ENCODE data around the gene SUCNR1. TPM values are rescaled to one million over a fixed set of nuclear protein-coding genes. Genes with fewer than 3 reads are reported as not detected.
A peak's percentile ranks its signal among the peaks of the same experiment; 100 is the strongest.
"Not testable (repeated sequence)": the region's sequence is repeated elsewhere in the genome, so short reads cannot be mapped to it uniquely, and the experiment has no call there.

The SUCNR1 gene
- total RNA-seq, 2 donors from 2014 or later: 1.1 to 1.5 TPM

- no peak overlapping the region for H3K4me3 ChIP-seq
- no peak for TF ChIP-seq CTCF (IDR thresholded peaks at IDR 0.05)
- no peaks in the 10 kb centered on the region for H3K9me3 ChIP-seq
- no peak overlapping the region for H3K27ac ChIP-seq
- peaks cover 0 to 6% of the 10 kb centered on the region in 2 donors for H3K4me1 ChIP-seq
- H3K27me3 ChIP-seq: no peaks in the 10 kb centered on the region
- no peaks in the 10 kb centered on the region for H3K36me3 ChIP-seq
- DNase-seq (ENCODE audit: low spot score): no peak
Measured at GRCh38 chr3:151866711-151867410, 6.6 kb upstream of the SUCNR1 start.

- no peaks in the 10 kb centered on the region for H3K9me3 ChIP-seq
Measured at GRCh38 chr3:151867666-151868065, 5.8 kb upstream of the SUCNR1 start.

GRCh38 chr3:151869181-151869580 is 4.3 kb upstream of the SUCNR1 start:
- Histone ChIP-seq H3K9me3 (no peaks in the 10 kb centered on the region), H3K36me3 (no peaks in the 10 kb centered on the region), H3K27ac (no peak overlapping the region), H3K4me3 (no peak overlapping the region), H3K4me1 (peaks cover 0 to 9% of the 10 kb centered on the region in 2 donors), H3K27me3 (no peaks in the 10 kb centered on the region)
- no peak for DNase-seq (ENCODE audit: low spot score)
- no peak for TF ChIP-seq CTCF (IDR thresholded peaks at IDR 0.05)

More at GRCh38 chr3:151867666-151868065, 5.8 kb upstream of the SUCNR1 start:
- no peak for TF ChIP-seq CTCF (IDR thresholded peaks at IDR 0.05)
- no peak overlapping the region for H3K4me3 ChIP-seq
- H3K4me1 ChIP-seq: peaks cover 0 to 9% of the 10 kb centered on the region in 2 donors
- H3K36me3 ChIP-seq: no peaks in the 10 kb centered on the region
- DNase-seq (ENCODE audit: low spot score): no peak
- H3K27me3 ChIP-seq: no peaks in the 10 kb centered on the region
- H3K27ac ChIP-seq: no peak overlapping the region

- no peak overlapping the region for H3K4me3 ChIP-seq
- TF ChIP-seq CTCF (IDR thresholded peaks at IDR 0.05): no peak
- H3K4me1 ChIP-seq: peaks cover 0 to 9% of the 10 kb centered on the region in 2 donors
- peak overlapping the region in 1 of 2 donors; percentile 20 for H3K27ac ChIP-seq
- no peaks in the 10 kb centered on the region for H3K9me3 ChIP-seq
- no peaks in the 10 kb centered on the region for H3K36me3 ChIP-seq
- H3K27me3 ChIP-seq: no peaks in the 10 kb centered on the region
- DNase-seq (ENCODE audit: low spot score): no peak
Measured at GRCh38 chr3:151871639-151872468, 1.6 kb upstream of the SUCNR1 start.

GRCh38 chr3:151874079-151874478 is 636 bp downstream of the SUCNR1 start:
- not testable (repeated sequence) for H3K4me1 ChIP-seq; H3K9me3 ChIP-seq; H3K4me3 ChIP-seq; H3K27me3 ChIP-seq; H3K36me3 ChIP-seq; DNase-seq (ENCODE audit: low spot score); H3K27ac ChIP-seq

GRCh38 chr3:151875759-151876158 is 2.3 kb downstream of the SUCNR1 start:
- Histone ChIP-seq H3K27ac (no peak overlapping the region), H3K36me3 (no peaks in the 10 kb centered on the region), H3K27me3 (no peaks in the 10 kb centered on the region), H3K4me1 (peaks cover 0 to 19% of the 10 kb centered on the region in 2 donors), H3K9me3 (no peaks in the 10 kb centered on the region), H3K4me3 (no peak overlapping the region)
- DNase-seq (ENCODE audit: low spot score): no peak
- TF ChIP-seq CTCF (IDR thresholded peaks at IDR 0.05): no peak

Data from right atrium auricular region (tissue), 2 donors.